Measurements from ENCODE around the gene RHOBTB1.

DNA sequence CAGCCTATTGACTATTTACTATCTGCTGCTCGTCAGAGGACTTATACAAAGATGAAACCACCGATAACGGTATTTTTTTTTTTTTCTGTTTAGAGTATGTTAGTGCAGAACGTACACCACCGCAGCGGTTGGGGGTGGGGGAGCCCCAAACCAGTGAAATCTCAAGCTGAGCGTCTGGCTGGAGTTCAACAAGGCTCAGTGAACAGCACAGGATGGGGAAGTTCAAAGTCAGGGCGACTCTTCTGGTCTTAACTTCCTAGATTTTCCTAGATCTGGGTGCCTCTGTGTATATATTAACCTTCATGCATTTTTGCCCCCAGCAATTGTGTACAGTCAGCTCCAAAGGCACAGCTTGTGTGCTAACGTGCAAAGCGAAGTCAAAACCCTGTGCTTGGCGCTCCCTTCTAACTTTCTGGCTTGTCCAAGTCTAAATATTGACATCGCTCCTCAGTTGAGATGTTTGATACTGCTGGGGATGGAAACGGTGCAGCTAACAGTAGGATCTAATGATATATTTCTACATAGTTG, 1.1 kb downstream of the RHOBTB1 start:
- TF ChIP-seq POLR2AphosphoS5 (IDR thresholded peaks at IDR 0.05) (no peak), POLR2A (IDR thresholded peaks at IDR 0.05) (no peak)

All from suprapubic skin (tissue), 4 donors.